ENCODE results near the gene EMSY.
"Not testable (repeated sequence)": the region's sequence is repeated elsewhere in the genome, so short reads cannot be mapped to it uniquely, and the experiment has no call there.

The EMSY gene

GRCh38 chr11:76560219-76560618 lies 115.4 kb downstream of the EMSY start:
- peak; percentile 30 for FAIRE-seq
- TF ChIP-seq POLR2AphosphoS5 (IDR thresholded peaks at IDR 0.05; ENCODE audit: low read depth, low read length) (no peak), POLR2A (IDR thresholded peaks at IDR 0.05; ENCODE audit: low read depth, low read length) (no peak), TAF1 (IDR thresholded peaks at IDR 0.05; ENCODE audit: borderline replicate concordance, low read depth, low read length) (no peak)

DNA sequence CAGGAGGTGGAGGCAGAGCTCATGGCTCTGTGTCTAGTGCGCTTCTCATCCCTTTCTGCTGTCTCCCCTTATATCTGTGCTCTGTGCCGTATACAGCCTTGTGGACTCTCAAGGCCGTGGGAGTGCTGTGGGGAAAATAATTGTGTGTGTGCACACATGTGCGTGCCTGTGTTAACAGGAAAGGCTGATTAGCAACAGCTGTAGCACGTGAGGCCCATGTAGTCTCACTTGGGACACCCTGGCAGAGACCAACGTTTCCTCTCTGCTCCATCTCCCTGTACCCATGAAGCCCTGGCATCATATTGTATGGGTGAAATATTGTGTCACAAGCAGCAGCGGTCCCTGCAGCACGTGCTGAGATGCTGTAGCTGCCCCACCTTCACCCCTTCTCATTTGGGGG lies 116.4 kb downstream of the EMSY start:
- no peak for FAIRE-seq
- TF ChIP-seq POLR2AphosphoS5 (IDR thresholded peaks at IDR 0.05; ENCODE audit: low read depth, low read length) = no peak
- no peak for TF ChIP-seq TAF1 (IDR thresholded peaks at IDR 0.05; ENCODE audit: borderline replicate concordance, low read depth, low read length)
- TF ChIP-seq POLR2A (IDR thresholded peaks at IDR 0.05; ENCODE audit: low read depth, low read length) = no peak

More at GRCh38 chr11:76560219-76560618, 115.4 kb downstream of the EMSY start:
- DNase-seq (ENCODE audit: insufficient read length) = no peak

DNA sequence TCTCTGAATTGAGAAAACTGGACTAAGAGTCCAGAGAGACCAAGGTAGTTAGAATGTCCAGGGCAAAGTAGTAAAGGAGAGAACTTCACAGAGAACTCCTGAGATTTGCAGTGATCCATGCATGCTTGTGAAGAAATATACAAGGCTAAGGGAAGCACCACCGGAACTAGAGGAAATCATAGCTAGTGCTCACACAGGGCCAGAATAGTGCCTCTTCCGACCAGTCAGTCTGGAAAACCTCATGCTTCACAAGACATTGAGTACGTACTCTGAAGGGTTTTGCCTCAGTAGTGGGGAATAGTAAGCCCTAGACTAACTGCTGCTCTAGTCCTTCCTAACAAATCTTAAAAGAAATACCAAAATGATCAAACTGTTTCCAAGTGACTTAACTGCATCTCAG lies 117.7 kb downstream of the EMSY start:
- FAIRE-seq = no peak
- no peak for DNase-seq (ENCODE audit: insufficient read length)
- TF ChIP-seq TAF1 (IDR thresholded peaks at IDR 0.05; ENCODE audit: borderline replicate concordance, low read depth, low read length) = no peak
- TF ChIP-seq POLR2AphosphoS5 (IDR thresholded peaks at IDR 0.05; ENCODE audit: low read depth, low read length) = no peak
- no peak for TF ChIP-seq POLR2A (IDR thresholded peaks at IDR 0.05; ENCODE audit: low read depth, low read length)

More for the DNA sequence above, 116.4 kb downstream of the EMSY start:
- DNase-seq (ENCODE audit: insufficient read length) = no peak

DNA sequence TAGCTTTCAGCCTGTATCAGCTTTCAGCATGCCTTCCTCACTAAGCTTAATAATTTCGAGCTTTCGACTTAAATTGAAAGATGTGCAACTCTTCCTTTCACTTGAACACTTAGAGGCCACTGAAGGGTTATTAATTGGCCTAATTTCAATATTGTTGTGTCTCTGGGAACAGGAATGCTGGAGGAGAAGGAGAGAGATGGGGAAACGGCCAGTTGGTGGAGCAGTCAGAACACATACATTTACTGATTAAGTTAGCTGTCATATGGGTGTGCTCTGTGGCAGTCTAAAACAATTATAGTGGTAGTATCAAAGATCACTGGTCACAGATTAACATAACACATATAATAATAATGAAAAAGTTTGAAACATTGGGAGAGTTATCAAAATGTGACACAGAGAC lies 119.5 kb downstream of the EMSY start:
- DNase-seq (ENCODE audit: insufficient read length) (no peak), FAIRE-seq (no peak)
- TF ChIP-seq POLR2AphosphoS5 (IDR thresholded peaks at IDR 0.05; ENCODE audit: low read depth, low read length) (no peak), TAF1 (IDR thresholded peaks at IDR 0.05; ENCODE audit: borderline replicate concordance, low read depth, low read length) (no peak), POLR2A (IDR thresholded peaks at IDR 0.05; ENCODE audit: low read depth, low read length) (no peak)

DNA sequence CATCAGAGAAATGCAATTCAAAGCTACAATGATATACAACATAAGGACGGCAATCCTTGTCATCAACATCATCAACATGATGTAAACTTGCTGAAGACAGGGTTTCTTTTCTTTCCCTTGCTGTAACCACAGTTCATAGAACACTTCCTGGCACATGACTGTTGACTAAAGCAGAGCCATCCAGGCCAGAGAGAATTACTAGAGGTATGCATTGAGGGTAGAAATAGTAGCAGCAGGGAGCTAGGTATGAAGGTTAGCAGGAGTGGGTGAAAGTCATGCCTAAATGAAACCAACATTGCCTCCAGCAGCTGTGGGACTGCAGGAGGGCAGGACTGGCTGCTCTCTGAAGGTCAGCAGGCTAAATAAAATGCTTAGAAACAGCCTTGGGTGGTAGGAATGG lies 122.0 kb downstream of the EMSY start:
- DNase-seq (ENCODE audit: insufficient read length) (no peak), FAIRE-seq (no peak)
- TF ChIP-seq TAF1 (IDR thresholded peaks at IDR 0.05; ENCODE audit: borderline replicate concordance, low read depth, low read length) = no peak
- no peak for TF ChIP-seq POLR2AphosphoS5 (IDR thresholded peaks at IDR 0.05; ENCODE audit: low read depth, low read length)
- no peak for TF ChIP-seq POLR2A (IDR thresholded peaks at IDR 0.05; ENCODE audit: low read depth, low read length)

GRCh38 chr11:76567261-76567660 lies 122.4 kb downstream of the EMSY start:
- TF ChIP-seq POLR2A (IDR thresholded peaks at IDR 0.05; ENCODE audit: low read depth, low read length) = no peak
- TF ChIP-seq TAF1 (IDR thresholded peaks at IDR 0.05; ENCODE audit: borderline replicate concordance, low read depth, low read length) = no peak
- TF ChIP-seq POLR2AphosphoS5 (IDR thresholded peaks at IDR 0.05; ENCODE audit: low read depth, low read length) = no peak

DNA sequence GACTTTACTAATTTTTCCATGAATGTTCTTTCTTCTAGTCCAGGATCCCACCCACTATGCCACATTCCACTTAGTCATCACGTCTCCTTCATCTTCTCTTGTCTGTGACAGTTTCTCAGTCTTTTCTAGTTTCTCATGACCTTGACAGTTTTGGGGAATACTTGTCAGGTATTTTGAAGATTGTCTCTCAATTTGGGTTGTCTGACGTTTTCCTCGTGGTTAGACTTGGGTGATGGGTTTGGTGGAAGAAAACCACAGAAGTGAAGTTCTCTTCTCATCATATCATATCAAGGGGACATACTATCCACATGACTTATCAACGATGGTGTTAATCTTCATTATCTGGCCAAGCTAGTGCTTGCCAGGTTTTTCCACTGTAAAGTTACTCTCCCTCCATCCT lies 123.3 kb downstream of the EMSY start:
- DNase-seq (ENCODE audit: insufficient read length) = no peak
- FAIRE-seq = peak; percentile 61
- TF ChIP-seq TAF1 (IDR thresholded peaks at IDR 0.05; ENCODE audit: borderline replicate concordance, low read depth, low read length) = no peak
- TF ChIP-seq POLR2AphosphoS5 (IDR thresholded peaks at IDR 0.05; ENCODE audit: low read depth, low read length) = no peak
- TF ChIP-seq POLR2A (IDR thresholded peaks at IDR 0.05; ENCODE audit: low read depth, low read length) = no peak

More at GRCh38 chr11:76567261-76567660, 122.4 kb downstream of the EMSY start:
- DNase-seq (ENCODE audit: insufficient read length) (no peak), FAIRE-seq (peak; percentile 50)

DNA sequence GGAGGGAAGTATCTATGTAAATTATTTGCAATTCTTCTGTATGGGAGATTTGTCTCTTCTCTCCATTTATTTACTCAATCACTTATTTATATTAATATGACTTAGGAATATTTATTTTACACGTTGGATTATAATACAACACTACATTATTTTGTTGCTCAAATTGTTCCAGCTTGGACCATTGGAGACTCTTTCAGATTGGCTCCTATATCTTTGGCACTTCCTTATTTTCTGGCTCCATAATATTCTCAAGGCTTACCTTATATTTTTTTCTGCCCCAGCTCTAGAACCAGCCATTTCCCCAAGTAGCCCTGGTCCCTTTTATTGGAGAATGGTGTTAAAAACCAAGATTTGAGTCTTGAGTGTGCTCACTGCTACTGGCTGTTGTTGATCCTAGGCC lies 123.8 kb downstream of the EMSY start:
- FAIRE-seq = no peak
- DNase-seq (ENCODE audit: insufficient read length) = no peak
- TF ChIP-seq POLR2AphosphoS5 (IDR thresholded peaks at IDR 0.05; ENCODE audit: low read depth, low read length) (no peak), POLR2A (IDR thresholded peaks at IDR 0.05; ENCODE audit: low read depth, low read length) (no peak), TAF1 (IDR thresholded peaks at IDR 0.05; ENCODE audit: borderline replicate concordance, low read depth, low read length) (no peak)

GRCh38 chr11:76572181-76572875 lies 127.5 kb downstream of the EMSY start:
- DNase-seq (ENCODE audit: insufficient read length); FAIRE-seq: not testable (repeated sequence)

DNA sequence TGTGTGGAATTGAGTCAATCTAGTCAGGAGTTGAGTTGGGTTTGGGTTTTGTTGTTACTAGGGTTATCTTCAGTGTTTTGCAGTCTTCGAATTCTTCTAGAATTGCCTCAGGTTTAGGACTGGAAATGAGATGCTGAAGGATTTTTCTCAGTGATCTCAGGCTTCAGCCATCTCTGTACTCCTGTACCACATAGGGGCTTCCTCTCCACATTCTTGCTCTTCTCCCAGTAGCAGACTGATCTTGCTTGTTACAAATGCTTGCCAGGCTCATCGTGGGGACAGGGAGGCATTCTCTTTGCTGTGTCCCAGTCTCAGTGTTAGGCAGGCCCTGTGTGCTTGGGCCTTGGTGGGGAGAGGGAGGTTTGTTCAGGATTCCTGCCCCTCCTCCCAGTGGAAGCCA lies 129.6 kb downstream of the EMSY start:
- TF ChIP-seq TAF1 (IDR thresholded peaks at IDR 0.05; ENCODE audit: borderline replicate concordance, low read depth, low read length) = no peak
- no peak for TF ChIP-seq POLR2AphosphoS5 (IDR thresholded peaks at IDR 0.05; ENCODE audit: low read depth, low read length)
- no peak for TF ChIP-seq POLR2A (IDR thresholded peaks at IDR 0.05; ENCODE audit: low read depth, low read length)
- FAIRE-seq (no peak), DNase-seq (ENCODE audit: insufficient read length) (no peak)

- DNase-seq (ENCODE audit: insufficient read length) (no peak), FAIRE-seq (no peak)
- TF ChIP-seq POLR2A (IDR thresholded peaks at IDR 0.05; ENCODE audit: low read depth, low read length) = no peak
- no peak for TF ChIP-seq TAF1 (IDR thresholded peaks at IDR 0.05; ENCODE audit: borderline replicate concordance, low read depth, low read length)
- no peak for TF ChIP-seq POLR2AphosphoS5 (IDR thresholded peaks at IDR 0.05; ENCODE audit: low read depth, low read length)
These were observed 130.1 kb downstream of the EMSY start for GRCh38 chr11:76574879-76575278.

DNA sequence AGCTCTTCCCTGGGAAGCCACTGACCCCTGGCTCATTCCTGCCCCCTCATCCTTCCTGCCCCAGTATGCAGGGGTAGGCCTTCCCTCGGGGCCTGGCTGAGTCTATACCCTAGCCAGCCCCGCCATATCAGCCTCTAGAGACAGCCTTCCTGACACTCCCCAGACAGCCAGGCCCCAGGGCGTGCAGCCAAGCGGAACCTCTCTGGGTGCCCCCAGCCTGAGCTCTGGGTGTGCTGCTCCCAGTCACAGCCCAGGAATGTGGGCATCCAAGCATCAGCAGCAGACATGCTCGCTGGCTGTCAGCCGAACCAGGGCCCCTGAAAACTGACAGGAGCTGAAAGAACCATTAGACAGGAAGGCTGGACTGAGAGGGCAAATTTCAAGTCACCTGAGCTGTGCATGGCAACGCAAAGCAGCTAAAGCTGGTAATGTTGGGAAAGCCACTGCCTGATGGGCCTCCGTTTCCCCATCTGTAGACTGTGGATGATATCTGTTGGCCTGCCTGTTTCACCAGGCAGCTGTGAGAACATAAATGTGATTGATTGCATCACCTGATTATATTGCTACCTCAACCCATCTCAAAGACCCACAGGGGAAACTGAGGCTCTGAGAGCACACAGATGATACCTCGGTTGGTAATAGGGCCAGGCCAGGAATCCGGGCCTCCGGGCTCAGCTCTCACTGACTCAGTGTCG lies 132.6 kb downstream of the EMSY start:
- FAIRE-seq (no peak), DNase-seq (ENCODE audit: insufficient read length) (no peak)
- TF ChIP-seq POLR2AphosphoS5 (IDR thresholded peaks at IDR 0.05; ENCODE audit: low read depth, low read length) (no peak), POLR2A (IDR thresholded peaks at IDR 0.05; ENCODE audit: low read depth, low read length) (no peak), TAF1 (IDR thresholded peaks at IDR 0.05; ENCODE audit: borderline replicate concordance, low read depth, low read length) (no peak)

Data from GM12892 (cell line).